Tibial nerve (tissue), 4 donors: ENCODE measurements around the gene CRYBA1. TPM values are rescaled to one million over a fixed set of nuclear protein-coding genes. Genes with fewer than 3 reads are reported as not detected.
"Not testable (repeated sequence)": the region's sequence is repeated elsewhere in the genome, so short reads cannot be mapped to it uniquely, and the experiment has no call there.

Experiments used
- DNase-seq, 2 donors: peaks; one replicate each; pipeline ENCODE4 v3.0.0-alpha.2; 2019; ENCODE audit warnings: low spot score in 2 of 2
- H3K27ac ChIP-seq, 4 donors: fragments of 200-600 bp; sonication (generic) in 3 of 4; one replicate each; pipeline ENCODE4 v1.5.1; 2017 to 2019; ENCODE audit warnings: mild to moderate bottlenecking in 1 of 4
- H3K27me3 ChIP-seq, 2 donors: fragments of 200-600 bp; sonication (generic) in 1 of 2; one replicate each; pipeline versions ENCODE4 v1.5.1 to v1.6.0; 2017 to 2019
- H3K36me3 ChIP-seq, 3 donors: fragments of 200-600 bp; sonication (generic); one replicate each; pipeline ENCODE4 v1.5.1; 2018 to 2019
- H3K4me1 ChIP-seq, 4 donors: fragments of 200-600 bp; sonication (generic) in 3 of 4; one replicate each; pipeline ENCODE4 v1.5.1; 2017 to 2019
- H3K4me3 ChIP-seq, 4 donors: fragments of 200-600 bp; sonication (generic) in 3 of 4; one replicate each; pipeline ENCODE4 v1.5.1; 2017 to 2019; ENCODE audit warnings: mild to moderate bottlenecking in 1 of 4, moderate library complexity in 1 of 4
- H3K9me3 ChIP-seq, 4 donors: fragments of 200-600 bp; sonication (generic) in 3 of 4; one replicate each; pipeline ENCODE4 v1.5.1; 2017 to 2019
- EP300 ChIP-seq, 2 donors: sonication (generic); formaldehyde crosslinking; IDR thresholded peaks; one replicate each; pipeline ENCODE4 v1.6.1; 2017; ENCODE audit warnings: antibody characterized with exemption in 2 of 2, mild to moderate bottlenecking in 1 of 2
- POLR2A ChIP-seq, 2 donors: fragments of 450-650 bp; IDR thresholded peaks; one replicate each; pipeline ENCODE4 v1.6.1; 2017; ENCODE audit warnings: antibody characterized with exemption in 2 of 2, mild to moderate bottlenecking in 2 of 2, moderate library complexity in 2 of 2
- WGBS, 2 donors: methylation state at CpG; one replicate each; pipeline ENCODE4 v1.1.5; 2018; 5-methylcytosine and 5-hydroxymethylcytosine counted together
- total RNA-seq, 4 donors: library from RNA; depleted of rRNA; stranded (reverse); fragments of >200 nt; gene quantifications; one replicate each; pipeline ENCODE4 v1.1.0, GENCODE V29; 2016
- TF ChIP-seq, protein P1 (sequence below), 5 experiments: fragments of 200-600 bp in 3 of 5; fragments of 450-650 bp in 2 of 5; sonication (generic) in 3 of 5; IDR thresholded peaks; one replicate each; pipeline ENCODE4 v1.5.1; 2016 to 2019; ENCODE audit warnings: antibody characterized with exemption in 5 of 5, mild to moderate bottlenecking in 3 of 5, moderate library complexity in 2 of 5

The CRYBA1 gene
- total RNA-seq, 4 donors from 2014 or later: not detected

DNA sequence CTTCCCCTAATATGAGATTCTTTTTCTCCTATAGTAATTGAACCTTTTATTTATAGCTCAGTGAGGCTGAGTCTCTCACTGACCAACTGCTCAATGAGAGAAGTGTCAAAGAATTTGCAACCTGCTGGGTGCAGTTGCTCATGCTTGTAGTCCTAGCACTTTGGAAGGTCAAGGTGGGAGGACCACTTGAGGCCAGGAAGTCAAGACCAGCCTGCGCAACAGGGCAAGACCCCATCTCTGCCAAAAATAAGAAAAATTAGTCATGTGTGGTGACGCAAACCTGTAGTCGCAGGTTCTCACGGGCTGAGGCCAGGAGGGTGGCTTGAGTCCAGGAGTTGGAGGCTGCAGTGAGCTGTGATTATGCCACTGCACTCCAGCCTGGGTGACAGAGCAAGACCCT is 30.9 kb upstream of the CRYBA1 start:
- Histone ChIP-seq H3K27ac (no peak overlapping the region), H3K4me3 (no peak overlapping the region), H3K27me3 (no peaks in the 10 kb centered on the region), H3K36me3 (no peaks in the 10 kb centered on the region), H3K4me1 (peaks cover 0 to 20% (median 1%) of the 10 kb centered on the region in 4 donors), H3K9me3 (no peaks in the 10 kb centered on the region)
- no peak for TF ChIP-seq EP300 (IDR thresholded peaks at IDR 0.05)
- TF ChIP-seq POLR2A (IDR thresholded peaks at IDR 0.05): no peak
- TF ChIP-seq, protein P1, sequence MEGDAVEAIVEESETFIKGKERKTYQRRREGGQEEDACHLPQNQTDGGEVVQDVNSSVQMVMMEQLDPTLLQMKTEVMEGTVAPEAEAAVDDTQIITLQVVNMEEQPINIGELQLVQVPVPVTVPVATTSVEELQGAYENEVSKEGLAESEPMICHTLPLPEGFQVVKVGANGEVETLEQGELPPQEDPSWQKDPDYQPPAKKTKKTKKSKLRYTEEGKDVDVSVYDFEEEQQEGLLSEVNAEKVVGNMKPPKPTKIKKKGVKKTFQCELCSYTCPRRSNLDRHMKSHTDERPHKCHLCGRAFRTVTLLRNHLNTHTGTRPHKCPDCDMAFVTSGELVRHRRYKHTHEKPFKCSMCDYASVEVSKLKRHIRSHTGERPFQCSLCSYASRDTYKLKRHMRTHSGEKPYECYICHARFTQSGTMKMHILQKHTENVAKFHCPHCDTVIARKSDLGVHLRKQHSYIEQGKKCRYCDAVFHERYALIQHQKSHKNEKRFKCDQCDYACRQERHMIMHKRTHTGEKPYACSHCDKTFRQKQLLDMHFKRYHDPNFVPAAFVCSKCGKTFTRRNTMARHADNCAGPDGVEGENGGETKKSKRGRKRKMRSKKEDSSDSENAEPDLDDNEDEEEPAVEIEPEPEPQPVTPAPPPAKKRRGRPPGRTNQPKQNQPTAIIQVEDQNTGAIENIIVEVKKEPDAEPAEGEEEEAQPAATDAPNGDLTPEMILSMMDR (IDR thresholded peaks at IDR 0.05): no peak
- WGBS, 2 donors: 85 to 90% methylated on average over 4 of the region's 4 CpGs
- DNase-seq: no peak

GRCh38 chr17:29216181-29216580 is 30.5 kb upstream of the CRYBA1 start:
- TF ChIP-seq EP300 (IDR thresholded peaks at IDR 0.05) (no peak), POLR2A (IDR thresholded peaks at IDR 0.05) (no peak)
- TF ChIP-seq, protein P1 (IDR thresholded peaks at IDR 0.05): no peak
- no peak overlapping the region for H3K27ac ChIP-seq
- H3K9me3 ChIP-seq: no peaks in the 10 kb centered on the region
- no peak for DNase-seq
- 84 to 91% methylated on average over 6 of the region's 6 CpGs for WGBS, 2 donors
- no peaks in the 10 kb centered on the region for H3K36me3 ChIP-seq
- H3K4me3 ChIP-seq: no peak overlapping the region
- no peaks in the 10 kb centered on the region for H3K27me3 ChIP-seq
- peaks cover 0 to 20% (median 1%) of the 10 kb centered on the region in 4 donors for H3K4me1 ChIP-seq

- TF ChIP-seq EP300 (IDR thresholded peaks at IDR 0.05): no peak
- TF ChIP-seq POLR2A (IDR thresholded peaks at IDR 0.05): no peak
- TF ChIP-seq, protein P1 (IDR thresholded peaks at IDR 0.05): no peak
- H3K36me3 ChIP-seq: no peaks in the 10 kb centered on the region
- no peak overlapping the region for H3K27ac ChIP-seq
- no peaks in the 10 kb centered on the region for H3K9me3 ChIP-seq
- no peak for DNase-seq
- WGBS, 2 donors: 79 to 88% methylated on average over 5 of the region's 5 CpGs
- peaks cover 0 to 20% (median 1%) of the 10 kb centered on the region in 4 donors for H3K4me1 ChIP-seq
- no peak overlapping the region for H3K4me3 ChIP-seq
- H3K27me3 ChIP-seq: no peaks in the 10 kb centered on the region
Measured at GRCh38 chr17:29216856-29217255, 29.8 kb upstream of the CRYBA1 start.

DNA sequence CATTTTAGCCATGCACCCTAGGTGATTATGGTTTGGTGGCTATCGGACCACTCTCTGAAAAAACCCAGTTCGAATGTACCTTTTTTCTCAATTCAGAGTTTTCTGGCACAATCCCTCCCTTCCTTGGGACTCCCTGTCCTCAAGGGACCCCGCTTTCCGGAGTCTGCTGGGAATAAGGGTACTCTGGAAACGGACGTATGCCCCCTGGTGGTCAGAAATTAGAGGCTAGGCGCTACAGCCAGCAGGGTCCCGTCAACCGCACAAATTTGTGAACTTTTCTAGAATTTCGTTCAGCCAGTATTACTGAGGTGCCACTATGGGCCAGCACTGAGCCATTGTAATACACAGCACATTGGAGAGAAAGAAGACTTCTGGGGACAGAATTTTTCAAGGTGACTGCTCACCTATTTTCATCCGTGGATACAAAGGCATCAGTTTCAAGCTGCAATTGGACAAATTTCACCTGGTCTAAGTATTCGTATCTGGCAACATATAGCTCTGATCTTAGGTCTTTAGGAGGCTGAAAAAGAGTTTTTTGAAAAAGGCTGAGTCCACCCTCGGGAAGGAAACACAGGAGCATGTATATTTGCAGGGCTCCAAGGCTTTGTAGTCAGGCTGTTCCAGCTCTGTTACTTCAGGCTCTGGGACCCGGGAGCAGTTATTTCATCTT is 27.1 kb upstream of the CRYBA1 start:
- peak in 1 of 2 donors; percentile 47 for TF ChIP-seq EP300 (IDR thresholded peaks at IDR 0.05)
- TF ChIP-seq, protein P1 (IDR thresholded peaks at IDR 0.05): peak; percentile 90 to 96 (median 95)
- no peak for TF ChIP-seq POLR2A (IDR thresholded peaks at IDR 0.05)
- peak; percentile 66 to 90 for DNase-seq

GRCh38 chr17:29221338-29221737 is 25.3 kb upstream of the CRYBA1 start:
- 94 to 95% methylated on average over 11 of the region's 11 CpGs for WGBS, 2 donors
- not testable (repeated sequence) for H3K27ac ChIP-seq, H3K9me3 ChIP-seq, H3K4me1 ChIP-seq, H3K27me3 ChIP-seq, DNase-seq, H3K4me3 ChIP-seq, H3K36me3 ChIP-seq

More for the DNA sequence above, 27.1 kb upstream of the CRYBA1 start:
- Histone ChIP-seq H3K4me1 (peaks cover 0 to 10% (median 1%) of the 10 kb centered on the region in 4 donors), H3K36me3 (no peaks in the 10 kb centered on the region), H3K27ac (no peak overlapping the region), H3K4me3 (no peak overlapping the region), H3K27me3 (no peaks in the 10 kb centered on the region), H3K9me3 (no peaks in the 10 kb centered on the region)
- WGBS, 2 donors: 16 to 18% methylated on average over 14 of the region's 14 CpGs
